Measurements from ENCODE around the gene SPEN.

DNA sequence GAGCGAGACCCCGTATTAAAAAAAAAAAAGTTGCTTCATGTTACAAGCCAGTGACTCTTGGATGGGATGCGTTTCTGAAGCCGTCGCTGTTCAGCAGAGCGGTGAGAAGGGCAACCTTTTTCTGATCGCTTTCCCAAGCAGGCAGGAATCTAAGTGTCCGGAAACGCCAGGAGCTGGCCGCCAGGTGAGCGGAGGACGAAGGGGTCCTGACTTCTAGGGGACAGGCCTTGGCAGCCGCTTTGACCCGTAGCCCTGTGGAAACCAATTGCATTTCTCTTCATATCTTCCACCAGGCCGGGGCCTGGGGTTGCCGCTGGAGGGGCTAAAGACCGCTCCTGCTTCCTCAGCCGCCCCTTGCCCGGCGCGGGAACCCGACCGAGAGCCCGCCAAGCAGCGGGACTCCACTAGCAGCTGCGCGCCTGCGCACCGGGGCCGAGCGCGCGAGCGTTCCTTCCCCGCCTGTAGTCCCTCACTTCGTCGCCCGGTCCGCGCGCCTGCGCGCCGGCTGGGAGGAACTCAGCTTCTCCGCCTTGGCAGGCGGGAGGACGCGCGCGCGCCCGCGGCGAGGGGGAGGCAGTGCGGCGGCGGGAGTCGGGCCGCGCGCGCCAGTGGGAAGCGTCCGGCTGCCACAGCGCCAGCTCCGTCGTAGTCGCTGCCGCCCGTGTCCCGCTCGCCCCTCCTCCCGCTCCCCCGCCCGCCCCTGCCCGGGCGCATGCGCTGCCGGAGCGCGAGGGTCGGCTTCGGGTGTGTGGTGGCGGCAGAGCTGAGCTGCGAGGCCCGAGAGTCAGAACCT lies at the start of gene SPEN:
- TF ChIP-seq, protein P1, sequence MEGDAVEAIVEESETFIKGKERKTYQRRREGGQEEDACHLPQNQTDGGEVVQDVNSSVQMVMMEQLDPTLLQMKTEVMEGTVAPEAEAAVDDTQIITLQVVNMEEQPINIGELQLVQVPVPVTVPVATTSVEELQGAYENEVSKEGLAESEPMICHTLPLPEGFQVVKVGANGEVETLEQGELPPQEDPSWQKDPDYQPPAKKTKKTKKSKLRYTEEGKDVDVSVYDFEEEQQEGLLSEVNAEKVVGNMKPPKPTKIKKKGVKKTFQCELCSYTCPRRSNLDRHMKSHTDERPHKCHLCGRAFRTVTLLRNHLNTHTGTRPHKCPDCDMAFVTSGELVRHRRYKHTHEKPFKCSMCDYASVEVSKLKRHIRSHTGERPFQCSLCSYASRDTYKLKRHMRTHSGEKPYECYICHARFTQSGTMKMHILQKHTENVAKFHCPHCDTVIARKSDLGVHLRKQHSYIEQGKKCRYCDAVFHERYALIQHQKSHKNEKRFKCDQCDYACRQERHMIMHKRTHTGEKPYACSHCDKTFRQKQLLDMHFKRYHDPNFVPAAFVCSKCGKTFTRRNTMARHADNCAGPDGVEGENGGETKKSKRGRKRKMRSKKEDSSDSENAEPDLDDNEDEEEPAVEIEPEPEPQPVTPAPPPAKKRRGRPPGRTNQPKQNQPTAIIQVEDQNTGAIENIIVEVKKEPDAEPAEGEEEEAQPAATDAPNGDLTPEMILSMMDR (conservative IDR thresholded peaks at IDR 0.05; ENCODE audit: low read depth in 2 of 2): no peak
- no peak for TF ChIP-seq EZH2phosphoT487 (IDR thresholded peaks at IDR 0.05; ENCODE audit: unreplicated experiment)
- TF ChIP-seq EZH2 (IDR thresholded peaks at IDR 0.05; ENCODE audit: low read depth, unreplicated experiment): no peak
- TF ChIP-seq POLR2AphosphoS5 (IDR thresholded peaks at IDR 0.05; ENCODE audit: low read depth): peak; percentile 67
- TF ChIP-seq, protein P2, sequence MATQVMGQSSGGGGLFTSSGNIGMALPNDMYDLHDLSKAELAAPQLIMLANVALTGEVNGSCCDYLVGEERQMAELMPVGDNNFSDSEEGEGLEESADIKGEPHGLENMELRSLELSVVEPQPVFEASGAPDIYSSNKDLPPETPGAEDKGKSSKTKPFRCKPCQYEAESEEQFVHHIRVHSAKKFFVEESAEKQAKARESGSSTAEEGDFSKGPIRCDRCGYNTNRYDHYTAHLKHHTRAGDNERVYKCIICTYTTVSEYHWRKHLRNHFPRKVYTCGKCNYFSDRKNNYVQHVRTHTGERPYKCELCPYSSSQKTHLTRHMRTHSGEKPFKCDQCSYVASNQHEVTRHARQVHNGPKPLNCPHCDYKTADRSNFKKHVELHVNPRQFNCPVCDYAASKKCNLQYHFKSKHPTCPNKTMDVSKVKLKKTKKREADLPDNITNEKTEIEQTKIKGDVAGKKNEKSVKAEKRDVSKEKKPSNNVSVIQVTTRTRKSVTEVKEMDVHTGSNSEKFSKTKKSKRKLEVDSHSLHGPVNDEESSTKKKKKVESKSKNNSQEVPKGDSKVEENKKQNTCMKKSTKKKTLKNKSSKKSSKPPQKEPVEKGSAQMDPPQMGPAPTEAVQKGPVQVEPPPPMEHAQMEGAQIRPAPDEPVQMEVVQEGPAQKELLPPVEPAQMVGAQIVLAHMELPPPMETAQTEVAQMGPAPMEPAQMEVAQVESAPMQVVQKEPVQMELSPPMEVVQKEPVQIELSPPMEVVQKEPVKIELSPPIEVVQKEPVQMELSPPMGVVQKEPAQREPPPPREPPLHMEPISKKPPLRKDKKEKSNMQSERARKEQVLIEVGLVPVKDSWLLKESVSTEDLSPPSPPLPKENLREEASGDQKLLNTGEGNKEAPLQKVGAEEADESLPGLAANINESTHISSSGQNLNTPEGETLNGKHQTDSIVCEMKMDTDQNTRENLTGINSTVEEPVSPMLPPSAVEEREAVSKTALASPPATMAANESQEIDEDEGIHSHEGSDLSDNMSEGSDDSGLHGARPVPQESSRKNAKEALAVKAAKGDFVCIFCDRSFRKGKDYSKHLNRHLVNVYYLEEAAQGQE (IDR thresholded peaks at IDR 0.05; ENCODE audit: unreplicated experiment): no peak
- TF ChIP-seq, protein P3, sequence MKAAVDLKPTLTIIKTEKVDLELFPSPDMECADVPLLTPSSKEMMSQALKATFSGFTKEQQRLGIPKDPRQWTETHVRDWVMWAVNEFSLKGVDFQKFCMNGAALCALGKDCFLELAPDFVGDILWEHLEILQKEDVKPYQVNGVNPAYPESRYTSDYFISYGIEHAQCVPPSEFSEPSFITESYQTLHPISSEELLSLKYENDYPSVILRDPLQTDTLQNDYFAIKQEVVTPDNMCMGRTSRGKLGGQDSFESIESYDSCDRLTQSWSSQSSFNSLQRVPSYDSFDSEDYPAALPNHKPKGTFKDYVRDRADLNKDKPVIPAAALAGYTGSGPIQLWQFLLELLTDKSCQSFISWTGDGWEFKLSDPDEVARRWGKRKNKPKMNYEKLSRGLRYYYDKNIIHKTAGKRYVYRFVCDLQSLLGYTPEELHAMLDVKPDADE (IDR thresholded peaks at IDR 0.05): no peak
- TF ChIP-seq JUNB (IDR thresholded peaks at IDR 0.05; ENCODE audit: unreplicated experiment): no peak

Data from GM23338 (cell line).